ENCODE measurements around the gene SRL. TPM values are rescaled to one million over a fixed set of nuclear protein-coding genes. Genes with fewer than 3 reads are reported as not detected.
A peak's percentile ranks its signal among the peaks of the same experiment; 100 is the strongest.

Gene SRL
- polyA plus RNA-seq, 3 donors = not detected

DNA sequence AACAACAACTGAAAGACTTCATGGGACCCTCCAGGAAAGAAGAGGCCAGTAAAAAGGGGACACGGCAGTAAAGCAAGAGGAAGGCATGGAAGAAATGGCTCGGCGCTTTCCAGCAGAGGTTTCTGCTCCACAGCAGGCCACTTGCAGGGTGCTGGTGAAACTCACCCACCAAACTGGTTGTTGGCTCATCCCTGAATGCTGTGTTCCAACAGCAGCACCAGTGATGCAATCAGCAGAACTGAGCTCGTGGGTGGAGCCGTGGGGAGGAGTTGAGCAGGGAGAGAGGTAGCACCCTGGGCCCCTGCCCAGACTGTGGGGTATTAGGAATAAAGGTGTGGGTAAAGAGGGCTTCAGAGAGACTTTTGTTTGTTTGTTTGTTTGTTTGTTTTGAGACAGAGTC lies 62.9 kb downstream of the SRL start:
- DNase-seq = peak; percentile 54 to 71 (median 63)
- Histone ChIP-seq H3K27ac (ENCODE audit: low read depth in 1 of 2, low read length in 2 of 2) (no peak overlapping the region), H3K36me3 (replicated peaks in 1 of 2; ENCODE audit: control insufficient read depth in 1 of 2, insufficient read depth in 2 of 2, low read length in 2 of 2) (no peaks in the 10 kb centered on the region), H4K20me1 (ENCODE audit: insufficient read depth, low read length) (no peaks in the 10 kb centered on the region), H3K9ac (ENCODE audit: insufficient read depth, low read length, poor library complexity, severe bottlenecking) (no peak overlapping the region), H2AFZ (ENCODE audit: insufficient read depth, low read depth, low read length, poor library complexity, severe bottlenecking) (no peak overlapping the region), H3K79me2 (ENCODE audit: insufficient read depth, low read length) (no peaks in the 10 kb centered on the region), H3K9me3 (replicated peaks in 1 of 2; ENCODE audit: control insufficient read depth in 1 of 2, insufficient read depth in 1 of 2, low read length in 2 of 2) (peaks cover 0 to 6% of the 10 kb centered on the region in 2 donors), H3K4me1 (ENCODE audit: control insufficient read depth in 1 of 2, insufficient read depth in 2 of 2, low read length in 2 of 2) (peaks cover 17 to 33% of the 10 kb centered on the region in 2 donors), H3K4me3 (replicated peaks in 1 of 3; ENCODE audit: low read depth in 2 of 3, low read length in 3 of 3) (no peak overlapping the region), H3K4me2 (replicated peaks; ENCODE audit: extremely low read depth, low read length, poor library complexity, severe bottlenecking) (no peak overlapping the region), H3K27me3 (ENCODE audit: control insufficient read depth in 2 of 2, insufficient read depth in 2 of 2, low read length in 2 of 2) (peaks cover 9 to 23% of the 10 kb centered on the region in 2 donors)
- Mint-ChIP-seq H3K9me3 (peaks cover 0 to 6% (median 2%) of the 10 kb centered on the region in 7 donors), H3K36me3 (peaks cover 0 to 3% of the 10 kb centered on the region in 2 donors), H3K4me3 (no peak overlapping the region), H3K27me3 (ENCODE audit: low read depth in 3 of 3) (peaks cover 37 to 53% (median 53%) of the 10 kb centered on the region in 3 donors), H3K4me1 (peaks cover 17% of the 10 kb centered on the region), H3K27ac (peak overlapping the region in 4 of 7 donors; percentile 50 to 83 (median 69))
- intact Hi-C loops (cut with micrococcal nuclease) = no loop called here
- TF ChIP-seq, protein P1, sequence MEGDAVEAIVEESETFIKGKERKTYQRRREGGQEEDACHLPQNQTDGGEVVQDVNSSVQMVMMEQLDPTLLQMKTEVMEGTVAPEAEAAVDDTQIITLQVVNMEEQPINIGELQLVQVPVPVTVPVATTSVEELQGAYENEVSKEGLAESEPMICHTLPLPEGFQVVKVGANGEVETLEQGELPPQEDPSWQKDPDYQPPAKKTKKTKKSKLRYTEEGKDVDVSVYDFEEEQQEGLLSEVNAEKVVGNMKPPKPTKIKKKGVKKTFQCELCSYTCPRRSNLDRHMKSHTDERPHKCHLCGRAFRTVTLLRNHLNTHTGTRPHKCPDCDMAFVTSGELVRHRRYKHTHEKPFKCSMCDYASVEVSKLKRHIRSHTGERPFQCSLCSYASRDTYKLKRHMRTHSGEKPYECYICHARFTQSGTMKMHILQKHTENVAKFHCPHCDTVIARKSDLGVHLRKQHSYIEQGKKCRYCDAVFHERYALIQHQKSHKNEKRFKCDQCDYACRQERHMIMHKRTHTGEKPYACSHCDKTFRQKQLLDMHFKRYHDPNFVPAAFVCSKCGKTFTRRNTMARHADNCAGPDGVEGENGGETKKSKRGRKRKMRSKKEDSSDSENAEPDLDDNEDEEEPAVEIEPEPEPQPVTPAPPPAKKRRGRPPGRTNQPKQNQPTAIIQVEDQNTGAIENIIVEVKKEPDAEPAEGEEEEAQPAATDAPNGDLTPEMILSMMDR (IDR thresholded peaks at IDR 0.05) = no peak
- 15% methylated on average over 5 of the region's 5 CpGs for WGBS (ENCODE audit: insufficient coverage)

DNA sequence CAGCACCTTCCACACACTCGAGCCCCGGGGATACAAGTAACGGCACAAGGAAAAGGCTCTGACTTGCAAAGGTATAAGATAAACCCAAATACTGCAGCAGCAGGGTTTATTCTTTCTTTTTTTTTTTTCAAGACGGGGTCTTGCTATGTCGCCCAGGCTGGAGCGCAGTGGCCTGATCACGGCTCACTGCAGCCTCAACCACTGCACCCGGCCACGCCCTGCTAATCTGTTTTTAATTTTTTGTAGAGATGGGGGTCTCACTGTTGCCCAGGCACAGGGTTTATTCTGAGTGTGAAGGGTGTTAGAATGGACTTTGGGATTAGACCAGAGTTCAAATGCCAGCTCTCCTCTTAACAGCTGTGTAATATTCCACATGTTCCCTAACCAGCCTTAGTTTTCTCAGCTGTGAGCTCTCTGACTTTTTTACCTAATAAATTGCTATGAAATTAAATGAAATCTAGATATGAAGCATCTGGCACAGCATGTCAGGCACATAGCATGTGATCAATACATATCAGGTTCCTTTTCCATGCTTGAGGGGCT lies 63.3 kb downstream of the SRL start:
- WGBS (ENCODE audit: insufficient coverage) = 95% methylated on average over 7 of the region's 9 CpGs
- Mint-ChIP-seq H3K4me1 (peaks cover 17% of the 10 kb centered on the region), H3K36me3 (peaks cover 0 to 3% of the 10 kb centered on the region in 2 donors), H3K4me3 (peak overlapping the region in 1 of 2 donors; percentile 56), H3K27me3 (ENCODE audit: low read depth in 3 of 3) (peaks cover 35 to 53% (median 51%) of the 10 kb centered on the region in 3 donors), H3K27ac (peak overlapping the region in 2 of 7 donors; percentile 50 to 83), H3K9me3 (peaks cover 0 to 6% (median 2%) of the 10 kb centered on the region in 7 donors)
- H3K79me2 ChIP-seq (ENCODE audit: insufficient read depth, low read length) = no peaks in the 10 kb centered on the region
- DNase-seq = no peak
- H2AFZ ChIP-seq (ENCODE audit: insufficient read depth, low read depth, low read length, poor library complexity, severe bottlenecking) = no peak overlapping the region
- no peak overlapping the region for H3K4me2 ChIP-seq (replicated peaks; ENCODE audit: extremely low read depth, low read length, poor library complexity, severe bottlenecking)
- no peak overlapping the region for H3K9ac ChIP-seq (ENCODE audit: insufficient read depth, low read length, poor library complexity, severe bottlenecking)
- no peaks in the 10 kb centered on the region for H3K36me3 ChIP-seq (replicated peaks in 1 of 2; ENCODE audit: control insufficient read depth in 1 of 2, insufficient read depth in 2 of 2, low read length in 2 of 2)
- TF ChIP-seq, protein P1 (IDR thresholded peaks at IDR 0.05) = no peak
- H3K27me3 ChIP-seq (ENCODE audit: control insufficient read depth in 2 of 2, insufficient read depth in 2 of 2, low read length in 2 of 2) = peaks cover 9 to 23% of the 10 kb centered on the region in 2 donors
- no peak overlapping the region for H3K27ac ChIP-seq (ENCODE audit: low read depth in 1 of 2, low read length in 2 of 2)
- intact Hi-C loops (cut with micrococcal nuclease) = no loop called here
- H3K9me3 ChIP-seq (replicated peaks in 1 of 2; ENCODE audit: control insufficient read depth in 1 of 2, insufficient read depth in 1 of 2, low read length in 2 of 2) = peaks cover 0 to 6% of the 10 kb centered on the region in 2 donors
- peaks cover 16 to 28% of the 10 kb centered on the region in 2 donors for H3K4me1 ChIP-seq (ENCODE audit: control insufficient read depth in 1 of 2, insufficient read depth in 2 of 2, low read length in 2 of 2)
- no peak overlapping the region for H3K4me3 ChIP-seq (replicated peaks in 1 of 3; ENCODE audit: low read depth in 2 of 3, low read length in 3 of 3)
- no peaks in the 10 kb centered on the region for H4K20me1 ChIP-seq (ENCODE audit: insufficient read depth, low read length)
